NCI-H524 treated with DMSO at 0.1 percent for 48 hours (cell line): ENCODE data around the gene SMARCC1.

ENCODE experiments used
- DNase-seq: peaks from one replicate; lab custom pipeline; 2025; lab: John Stamatoyannopoulos, UW

The SMARCC1 gene

DNA sequence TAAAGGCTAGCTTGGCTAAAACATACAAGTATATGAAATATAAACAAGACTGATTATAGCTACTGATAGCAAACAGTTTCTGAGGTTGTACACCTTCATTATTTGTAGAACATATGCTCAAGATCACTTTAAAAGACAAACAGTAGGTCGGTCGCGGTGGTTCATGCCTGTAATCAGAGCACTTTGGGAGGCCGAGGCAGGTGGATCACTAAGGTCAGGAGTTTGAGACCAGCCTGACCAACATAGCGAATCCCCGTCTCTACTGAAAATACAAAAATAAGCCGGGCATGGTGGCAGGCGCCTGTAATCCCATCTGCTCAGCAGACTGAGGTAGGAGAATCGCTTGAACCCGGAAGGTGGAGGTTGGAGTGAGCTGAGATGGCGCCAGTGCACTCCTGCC is 80.3 kb downstream of the SMARCC1 start:
- DNase-seq = no peak

DNA sequence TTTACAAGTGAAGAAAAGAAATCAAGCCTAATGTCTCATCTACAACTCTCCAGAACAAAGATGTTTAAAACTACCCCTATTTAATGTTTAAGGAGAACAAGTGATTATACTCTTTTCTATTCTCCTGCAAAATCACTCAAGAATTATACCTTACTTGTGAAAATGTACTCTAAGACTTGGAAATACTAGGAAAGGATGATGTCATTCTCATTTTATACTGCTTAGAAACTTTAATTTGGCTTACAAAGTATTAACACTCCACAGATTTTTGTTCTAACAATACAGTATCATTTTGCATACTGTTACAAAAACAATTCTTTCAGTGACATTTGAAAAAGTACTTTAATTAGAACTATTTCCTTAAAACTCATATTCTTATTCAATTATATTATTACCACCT is 89.5 kb downstream of the SMARCC1 start:
- DNase-seq = no peak

DNA sequence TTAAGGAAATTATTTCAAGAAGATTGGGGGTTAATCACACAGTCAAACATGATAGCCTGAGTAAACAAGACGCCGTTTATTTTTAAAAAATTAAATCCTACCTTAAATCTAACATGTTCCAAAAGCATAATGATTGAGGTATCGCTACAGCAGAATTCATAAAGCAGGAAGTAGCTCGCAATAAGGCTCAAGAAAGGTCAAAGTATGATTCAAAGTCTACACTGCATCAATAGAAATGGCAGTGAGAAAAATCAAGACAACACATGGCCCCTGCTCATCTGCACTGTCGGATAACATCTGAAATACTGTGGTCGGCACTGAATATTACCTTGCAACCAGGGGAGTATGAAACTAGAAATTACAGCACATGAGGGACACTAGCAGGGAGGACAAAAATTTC is 93.2 kb downstream of the SMARCC1 start:
- no peak for DNase-seq

DNA sequence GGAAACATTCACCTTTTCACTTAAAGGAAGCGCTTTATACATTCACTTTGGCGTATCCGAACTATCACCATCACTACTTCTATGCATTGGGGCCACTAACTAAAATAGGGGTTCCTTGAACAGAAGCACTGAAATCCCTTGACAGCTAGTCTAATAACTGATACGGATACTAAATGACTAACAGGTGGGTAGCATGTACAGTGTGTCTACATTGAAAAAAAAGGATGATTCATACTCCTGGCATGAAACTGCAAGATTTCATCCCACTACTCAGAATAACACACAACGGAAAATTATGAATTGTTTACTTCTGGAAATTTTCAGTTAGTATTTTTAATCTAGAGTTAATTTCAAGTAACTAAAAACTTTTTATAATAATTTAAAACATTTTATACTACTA is 96.7 kb downstream of the SMARCC1 start:
- no peak for DNase-seq

DNA sequence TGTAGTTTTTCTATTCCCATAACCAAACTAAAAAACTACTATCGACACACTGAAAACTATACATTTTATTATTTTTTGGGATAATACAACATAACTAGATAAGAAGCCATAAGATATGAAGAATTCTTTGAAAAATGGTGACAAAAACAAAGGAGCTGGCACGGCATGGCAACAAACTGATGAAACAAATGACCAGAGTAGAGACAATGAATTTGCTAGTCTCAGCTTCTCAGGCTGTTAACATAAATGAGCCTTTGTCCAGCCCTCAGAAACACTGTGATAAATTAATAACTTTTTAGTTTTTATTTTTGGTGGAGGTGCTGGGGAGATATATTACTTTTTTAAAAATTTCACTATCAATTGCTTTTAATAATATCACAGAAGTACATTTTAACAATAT is 100.7 kb downstream of the SMARCC1 start:
- DNase-seq = no peak

DNA sequence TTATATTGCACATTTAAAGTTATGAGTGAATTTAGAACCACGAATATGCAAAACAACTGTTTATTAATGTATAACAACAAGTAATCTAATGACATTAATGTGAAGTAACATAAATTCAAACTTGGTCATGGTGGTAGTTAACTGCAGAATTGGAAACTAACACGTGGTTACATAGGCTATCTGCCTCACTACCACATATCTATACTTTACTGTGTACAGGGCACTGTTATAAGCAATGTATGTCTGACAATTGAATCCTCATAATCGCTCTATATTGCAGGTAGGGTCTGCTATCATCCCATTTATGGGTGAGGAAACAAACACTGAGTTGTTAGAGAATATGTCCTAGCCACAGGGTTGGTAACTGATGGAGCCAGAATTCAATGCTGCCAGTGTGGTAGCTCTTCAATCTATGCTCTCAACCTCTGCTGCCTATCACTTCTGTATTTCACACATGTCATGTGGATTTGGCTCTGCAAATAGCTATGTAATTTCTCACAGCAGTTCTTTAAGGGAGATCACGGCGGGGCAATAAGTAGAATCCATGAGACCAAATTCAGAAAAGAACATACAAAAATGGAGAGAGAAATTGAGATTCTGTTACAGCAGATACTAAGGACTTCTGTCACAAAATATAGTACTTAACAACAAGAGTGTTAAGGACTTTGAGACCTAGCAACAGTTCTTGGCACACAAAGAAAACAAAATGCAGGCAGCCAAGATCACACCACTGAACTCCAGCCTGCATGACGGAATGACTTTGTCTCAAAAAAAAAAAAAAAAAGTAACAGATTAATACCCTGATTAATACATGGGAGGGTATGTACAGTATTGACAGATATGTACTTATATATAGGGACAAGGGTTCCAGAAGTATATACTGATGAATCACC is 103.0 kb downstream of the SMARCC1 start:
- no peak for DNase-seq

DNA sequence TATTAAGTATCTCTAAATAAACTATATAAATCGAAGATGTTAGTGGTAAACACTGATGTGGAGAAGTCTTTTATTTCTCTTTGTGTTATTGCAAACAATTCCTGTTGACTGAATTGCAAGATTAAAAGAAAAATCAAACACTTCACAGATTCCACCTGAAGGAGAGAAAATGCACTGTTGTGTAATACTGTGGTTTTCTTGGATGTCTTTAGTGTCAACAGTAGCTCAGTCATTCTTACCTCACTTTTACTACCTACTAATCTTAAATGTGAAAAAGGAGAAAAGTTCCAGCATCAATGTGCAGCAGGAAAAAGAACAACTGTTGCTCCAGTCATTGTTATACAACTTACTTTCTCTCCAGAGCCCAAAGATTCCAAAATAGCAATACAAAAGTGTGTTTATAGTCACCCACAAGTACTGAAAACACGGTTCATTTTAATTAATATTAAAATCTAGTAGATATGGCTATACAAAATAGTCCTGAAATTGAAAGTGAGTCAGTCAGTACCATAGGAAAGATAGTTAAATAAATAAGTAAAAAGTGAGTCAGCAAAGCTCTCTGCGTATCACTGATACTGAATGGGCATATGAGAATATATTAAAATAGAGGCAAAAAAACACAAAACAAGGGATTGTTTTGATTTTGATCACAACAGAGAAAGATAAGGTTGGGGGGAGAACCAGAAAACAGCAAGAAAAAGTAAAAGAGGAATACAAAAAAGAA is 112.5 kb downstream of the SMARCC1 start:
- DNase-seq = no peak

DNA sequence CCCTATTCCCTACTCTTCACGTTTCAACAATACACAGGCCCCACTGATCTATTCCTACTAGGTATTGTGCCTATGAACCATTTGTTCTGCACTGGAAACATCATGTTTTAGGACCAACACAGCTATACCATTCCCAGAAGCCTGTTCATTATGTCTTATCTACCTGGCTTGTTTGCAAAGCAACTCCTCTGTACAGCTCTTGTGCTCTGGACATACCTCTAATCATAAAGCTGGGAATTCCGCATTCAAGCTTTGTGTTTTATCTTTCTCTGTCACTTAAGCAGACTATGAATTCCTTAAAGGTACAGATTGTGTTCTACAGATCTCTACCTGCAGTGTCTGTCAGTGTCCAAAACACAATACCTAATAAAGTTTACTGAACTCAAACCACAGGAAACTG is 115.6 kb downstream of the SMARCC1 start:
- DNase-seq = no peak

DNA sequence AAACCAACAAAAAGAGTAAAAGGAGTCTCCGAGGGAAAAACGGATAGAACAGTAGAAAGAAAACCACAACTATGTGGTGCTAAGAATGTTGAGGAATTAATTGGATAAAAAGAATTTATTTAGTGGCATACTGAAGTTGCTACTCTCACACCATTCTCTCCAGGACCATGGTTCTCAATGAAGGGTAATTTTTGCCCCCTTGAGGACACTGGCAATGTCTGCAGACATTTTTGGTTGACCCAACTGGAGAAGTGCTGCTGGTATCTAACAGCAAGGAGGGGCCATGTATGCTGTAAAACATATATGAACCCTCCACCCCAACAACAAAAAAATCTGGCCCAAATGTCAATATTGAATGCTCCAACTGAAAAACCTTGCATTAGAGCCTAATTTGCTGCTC is 117.2 kb downstream of the SMARCC1 start:
- no peak for DNase-seq

DNA sequence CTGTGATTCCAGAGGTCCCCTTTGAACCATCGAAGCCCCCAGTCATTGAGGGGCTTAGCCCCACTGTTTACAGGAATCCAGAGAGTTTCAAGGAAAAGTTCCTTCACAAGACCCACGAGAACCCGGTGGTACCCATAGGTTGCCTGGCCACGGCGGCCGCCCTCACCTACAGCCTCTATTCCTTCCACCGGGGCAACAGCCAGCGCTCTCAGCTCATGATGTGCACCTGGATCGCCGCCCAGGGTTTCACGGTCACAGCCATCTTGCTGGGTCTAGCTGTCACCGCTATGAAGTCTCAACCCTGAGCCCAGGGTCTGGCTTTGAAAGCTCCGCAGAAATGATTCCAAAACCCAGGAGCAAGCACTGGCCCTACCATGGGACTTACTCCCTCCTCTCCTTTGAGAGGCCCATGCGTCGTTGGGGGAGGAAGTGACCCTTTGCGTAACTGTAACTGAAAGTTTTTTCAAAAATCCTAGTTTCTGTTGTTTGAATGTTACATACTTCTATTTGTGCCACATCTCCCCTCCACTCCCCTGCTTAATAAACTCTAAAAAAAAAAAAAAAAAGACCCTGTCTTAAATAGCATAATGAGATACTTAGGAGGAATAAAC is 118.0 kb downstream of the SMARCC1 start:
- DNase-seq = no peak

DNA sequence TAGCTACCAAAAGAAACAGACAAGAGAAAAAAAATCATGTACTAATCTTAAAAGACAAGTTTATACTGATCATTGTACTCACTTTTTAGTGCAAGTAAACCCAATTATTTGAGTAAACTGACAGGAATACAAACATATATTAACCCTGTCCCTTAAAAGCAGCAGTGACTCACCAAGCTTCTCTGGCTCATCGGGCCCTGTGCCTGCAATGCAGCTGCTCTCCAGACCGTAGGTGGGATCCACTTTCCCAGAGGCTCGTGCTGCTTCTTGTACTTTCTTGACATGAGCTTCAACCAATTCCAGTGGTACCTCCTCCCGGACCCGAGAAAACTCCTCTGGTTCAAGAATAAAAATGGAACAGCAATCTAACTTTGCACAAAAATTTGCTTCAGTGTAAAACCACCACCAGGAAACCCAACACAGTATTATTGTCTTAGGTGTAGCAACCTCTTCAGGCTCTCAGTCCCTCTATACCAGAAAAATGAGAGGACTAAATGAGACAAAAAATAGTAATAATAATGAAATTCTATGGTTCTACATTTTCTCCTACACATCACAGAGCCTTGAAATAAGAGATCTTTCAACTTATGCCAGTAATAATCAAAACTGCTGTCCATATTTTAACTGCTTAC is 120.5 kb downstream of the SMARCC1 start:
- no peak for DNase-seq

DNA sequence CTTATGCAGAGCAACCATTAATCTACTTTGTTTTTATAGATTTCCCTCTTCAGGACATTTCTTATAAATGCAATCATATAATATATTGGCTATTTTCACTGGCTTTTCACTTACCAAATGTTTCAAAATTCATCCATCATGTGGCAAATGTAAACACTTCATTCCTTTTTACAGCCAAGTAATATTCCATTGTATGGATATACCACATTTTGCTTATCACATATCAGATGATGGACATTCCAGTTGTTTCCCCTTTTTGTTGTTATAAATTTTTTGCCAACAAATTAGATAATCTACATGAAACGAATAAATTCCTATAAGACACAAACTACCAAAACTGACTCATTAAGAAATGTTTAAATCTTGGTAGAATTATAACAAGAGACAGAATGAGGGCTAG is 123.2 kb downstream of the SMARCC1 start:
- no peak for DNase-seq

DNA sequence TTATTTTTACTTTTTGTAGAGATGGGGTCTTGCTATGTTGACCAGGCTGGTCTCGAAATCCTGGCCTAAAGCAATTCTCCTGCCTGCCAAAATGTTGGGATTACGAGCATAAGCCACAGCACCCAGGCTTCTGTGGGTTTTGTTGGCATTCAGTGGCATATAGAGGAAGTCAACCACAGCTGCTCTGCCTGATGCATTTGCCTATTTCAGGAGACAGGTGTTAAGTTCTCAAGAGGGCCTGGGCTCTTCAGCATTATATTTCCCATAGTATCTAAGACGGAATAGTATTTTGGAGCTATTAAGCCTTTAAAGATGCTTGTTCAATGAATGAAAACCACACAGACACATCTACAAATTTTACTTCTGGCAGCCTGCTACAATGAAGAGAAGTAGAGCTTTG is 129.6 kb downstream of the SMARCC1 start:
- no peak for DNase-seq

DNA sequence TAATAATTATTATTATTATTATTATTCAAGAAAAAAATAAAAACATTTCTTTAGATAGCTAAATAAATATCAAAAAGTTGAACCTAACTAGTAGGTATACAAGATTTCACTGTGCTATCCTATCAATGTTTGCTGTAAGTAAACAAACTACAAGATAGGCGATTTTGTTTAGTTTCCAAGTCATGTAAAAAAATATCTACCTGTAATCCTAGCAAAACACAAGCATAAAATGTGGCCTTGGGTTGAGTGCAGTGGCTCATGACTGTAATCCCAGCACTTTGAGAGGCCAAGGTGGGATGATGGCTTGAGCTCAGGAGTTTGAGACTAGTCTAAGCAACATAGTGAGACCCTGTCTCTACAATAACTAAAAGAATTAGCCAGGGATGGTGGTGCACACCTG is 131.4 kb downstream of the SMARCC1 start:
- DNase-seq = no peak

DNA sequence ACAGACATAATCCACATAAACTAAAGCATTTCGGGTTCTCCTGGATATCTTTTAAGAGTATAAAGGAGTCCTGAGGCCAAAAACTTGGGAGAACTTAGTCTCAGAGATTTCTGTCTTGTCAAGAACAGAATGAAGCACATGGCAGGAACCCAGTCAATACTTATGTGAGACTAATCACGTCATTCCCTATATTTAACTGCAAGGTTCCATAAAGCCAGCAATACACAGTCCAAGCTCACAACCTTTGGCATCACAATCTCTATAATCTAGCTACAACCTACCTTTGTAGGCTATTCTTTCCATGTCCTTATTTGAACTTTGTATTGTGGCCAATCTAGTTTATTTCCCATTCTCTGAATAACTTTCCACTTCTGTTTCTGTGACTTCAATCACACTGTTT is 134.1 kb downstream of the SMARCC1 start:
- DNase-seq = no peak

DNA sequence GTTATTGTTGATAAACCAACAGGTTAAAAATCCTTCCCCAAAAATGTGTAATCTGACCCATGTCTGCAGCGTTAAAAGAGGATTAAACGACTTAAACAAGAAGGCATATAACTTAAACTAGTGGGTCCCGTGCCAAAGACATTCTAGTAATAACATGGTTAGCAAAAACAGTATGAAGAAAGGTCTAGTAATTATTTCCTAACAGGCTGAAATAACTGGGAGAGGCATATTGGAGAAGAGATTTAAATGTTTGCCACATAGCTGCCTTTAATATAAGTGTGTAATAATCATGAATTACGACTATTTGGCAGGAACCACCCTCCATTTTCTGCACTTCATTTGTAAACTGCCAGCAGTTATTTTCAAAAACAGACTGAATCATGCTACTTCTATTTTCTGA is 135.3 kb downstream of the SMARCC1 start:
- DNase-seq = no peak

DNA sequence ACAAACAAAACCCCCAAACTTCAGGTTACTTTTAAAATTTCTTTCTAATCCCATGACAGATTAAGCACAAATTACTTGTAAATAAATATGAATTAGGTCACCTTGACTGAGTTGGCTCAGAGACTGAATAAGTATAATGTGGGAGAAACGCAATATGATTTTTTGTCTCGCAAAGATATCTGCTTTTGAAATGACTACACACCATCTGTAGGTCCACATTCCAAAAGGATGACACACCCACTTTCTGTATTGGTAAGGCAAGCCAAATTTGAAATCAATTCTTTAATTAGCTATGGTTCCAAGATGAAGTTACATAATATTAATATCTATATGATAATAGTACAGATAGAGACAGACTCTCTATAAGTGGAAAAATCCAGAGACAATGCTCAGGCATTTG is 136.1 kb downstream of the SMARCC1 start:
- DNase-seq = no peak

DNA sequence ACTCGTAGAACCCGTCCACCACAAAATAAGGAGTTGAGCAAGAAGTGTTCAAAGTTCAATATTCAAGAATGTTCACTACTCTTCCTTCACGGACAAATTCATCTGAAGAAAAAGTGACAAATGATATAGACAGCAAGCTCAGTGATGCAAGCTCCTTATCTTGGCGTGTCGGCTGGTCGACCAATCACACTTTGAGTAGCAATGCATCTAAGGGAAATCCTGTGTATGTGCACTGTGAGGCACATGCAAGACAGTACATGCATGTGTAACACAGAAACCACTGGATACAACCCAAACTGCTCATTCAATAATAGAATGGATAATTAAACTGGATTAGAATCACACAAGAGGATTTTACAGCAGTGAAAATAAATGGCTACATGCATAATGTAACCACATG is 138.6 kb downstream of the SMARCC1 start:
- no peak for DNase-seq

DNA sequence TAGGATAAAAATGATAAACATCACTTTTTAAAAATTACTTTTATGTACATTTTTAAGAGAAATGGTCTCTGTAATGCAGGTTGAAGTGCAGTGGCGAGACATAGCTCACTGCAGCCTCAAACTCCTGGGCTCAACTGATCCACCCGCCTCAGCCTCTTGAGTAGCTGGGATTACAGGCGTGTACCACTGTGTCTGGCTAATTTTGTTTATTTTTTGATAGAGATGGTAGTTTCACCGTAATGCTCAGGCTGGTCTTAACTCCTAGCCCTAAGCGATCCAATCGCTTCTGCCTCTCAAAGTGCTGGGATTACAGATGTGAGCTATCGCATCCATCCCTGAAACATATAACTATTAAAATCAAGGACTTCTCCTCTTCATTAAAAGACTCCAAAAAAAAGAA is 140.0 kb downstream of the SMARCC1 start:
- DNase-seq = no peak

DNA sequence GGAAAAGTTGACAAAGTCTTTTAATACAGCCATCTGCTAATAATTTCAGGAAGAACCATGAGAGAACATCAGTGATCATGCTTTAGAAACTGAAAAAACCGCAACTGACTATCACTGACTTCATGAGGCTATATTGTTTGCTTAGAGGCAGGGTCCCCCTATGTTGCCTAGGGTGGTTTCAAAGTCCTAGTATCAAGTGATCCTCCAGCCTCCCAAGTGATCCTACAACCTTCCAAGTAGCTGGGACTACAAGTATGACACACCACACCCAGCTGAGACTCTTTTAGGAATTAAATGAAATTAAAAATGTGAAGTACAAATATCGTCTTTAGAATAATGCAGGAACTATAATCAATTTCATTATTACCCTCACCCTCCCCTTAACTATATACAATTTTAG is 144.8 kb downstream of the SMARCC1 start:
- no peak for DNase-seq

DNA sequence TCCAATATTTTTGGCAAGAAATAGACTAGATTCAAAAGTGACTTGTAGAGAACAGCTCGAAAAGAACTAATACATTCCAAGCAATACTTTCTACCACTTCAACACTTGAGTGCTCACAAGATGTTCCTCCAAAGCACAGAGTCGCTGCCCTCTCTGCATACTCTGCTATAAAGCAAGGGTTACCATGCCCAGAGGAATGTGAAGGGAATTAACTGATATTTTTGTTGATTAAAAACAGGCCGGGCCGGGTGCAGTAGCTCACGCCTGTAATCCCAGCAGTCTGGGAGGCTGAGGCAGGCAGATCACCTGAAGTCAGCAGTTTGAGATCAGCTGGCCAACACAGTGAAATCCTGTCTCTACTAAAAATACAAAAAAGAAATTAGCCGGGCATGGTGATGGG is 145.5 kb downstream of the SMARCC1 start:
- DNase-seq = no peak

DNA sequence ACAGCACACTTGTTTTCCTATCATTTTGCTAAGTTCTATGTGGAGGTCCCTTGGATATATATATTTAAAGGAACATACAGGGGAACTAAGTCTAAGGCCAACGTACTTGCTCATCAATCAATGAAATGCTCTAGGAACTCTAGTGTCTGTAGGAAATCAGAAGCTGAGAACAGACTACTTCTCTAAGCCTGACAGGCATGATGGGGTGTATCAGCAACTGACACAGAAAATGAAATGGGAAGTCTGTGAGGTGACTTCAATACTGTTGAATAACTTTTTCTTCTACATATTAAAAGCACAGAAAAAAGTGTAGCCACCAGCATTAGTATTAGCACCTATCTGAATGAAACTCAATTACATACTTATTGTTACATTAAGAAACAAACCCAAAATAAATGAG is 146.2 kb downstream of the SMARCC1 start:
- DNase-seq = no peak

DNA sequence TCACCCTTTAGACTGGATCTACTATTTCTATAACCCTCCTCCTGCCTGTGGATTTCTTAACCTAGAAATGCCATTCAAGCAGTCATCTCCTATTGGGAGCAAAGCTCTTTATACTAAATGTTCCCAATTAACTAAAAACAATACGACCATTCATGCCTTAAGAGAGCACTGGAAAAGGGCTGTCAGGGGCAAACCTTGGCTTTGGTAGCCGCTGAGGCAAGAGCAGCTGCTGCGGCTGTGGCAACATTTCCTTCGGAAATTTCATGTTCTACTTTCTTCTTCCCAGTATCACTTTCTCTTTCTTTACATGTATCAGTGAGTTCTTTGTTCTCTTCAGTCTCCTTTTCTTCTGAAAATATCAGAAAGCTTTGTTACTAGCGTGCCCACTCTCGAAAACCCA is 146.7 kb downstream of the SMARCC1 start:
- no peak for DNase-seq
